Upper lobe of left lung (tissue), 6 donors: ENCODE measurements around the gene CACYBP. TPM values are rescaled to one million over a fixed set of nuclear protein-coding genes. Genes with fewer than 3 reads are reported as not detected.
A peak's percentile ranks its signal among the peaks of the same experiment; 100 is the strongest.
"Not testable (repeated sequence)": the region's sequence is repeated elsewhere in the genome, so short reads cannot be mapped to it uniquely, and the experiment has no call there.

Source experiments
- ATAC-seq, 2 donors: fragments of 200-7000 bp; cut with Tn5 transposase; one replicate each; pipeline ENCODE4 v1.9.1; 2022; ENCODE audit warnings: mild to moderate bottlenecking in 2 of 2, moderate library complexity in 2 of 2; ENCODE audit not compliant: low FRiP score in 2 of 2
- DNase-seq, 2 donors: peaks; one replicate each; pipeline ENCODE4 v3.0.0-alpha.2; 2019 to 2020
- H3K27ac ChIP-seq, 4 donors: fragments of 200-600 bp; sonication (generic); one replicate each; pipeline ENCODE4 v1.5.1; 2016 to 2019
- H3K27me3 ChIP-seq, 4 donors: fragments of 200-600 bp; sonication (generic); one replicate each; pipeline ENCODE4 v1.5.1; 2017 to 2019
- H3K36me3 ChIP-seq, 4 donors: fragments of 200-600 bp; sonication (generic); one replicate each; pipeline ENCODE4 v1.5.1; 2016 to 2019
- H3K4me1 ChIP-seq, 4 donors: fragments of 200-600 bp; sonication (generic); one replicate each; pipeline ENCODE4 v1.5.1; 2018 to 2019
- H3K4me3 ChIP-seq, 4 donors: fragments of 200-600 bp; sonication (generic); one replicate each; pipeline ENCODE4 v1.5.1; 2017 to 2019; ENCODE audit warnings: mild to moderate bottlenecking in 2 of 4, moderate library complexity in 1 of 4
- H3K9me3 ChIP-seq, 4 donors: fragments of 200-600 bp; sonication (generic); one replicate each; pipeline ENCODE4 v1.5.1; 2018 to 2019
- EP300 ChIP-seq, 4 donors: sonication (generic); formaldehyde crosslinking; IDR thresholded peaks; one replicate each; pipeline ENCODE4 v1.5.1; 2017; ENCODE audit warnings: antibody characterized with exemption in 4 of 4, control low read depth in 2 of 4
- POLR2A ChIP-seq, 4 donors: fragments of 450-650 bp; IDR thresholded peaks; one replicate each; pipeline ENCODE4 v1.5.1; 2016 to 2017; ENCODE audit warnings: antibody characterized with exemption in 4 of 4, mild to moderate bottlenecking in 2 of 4
- POLR2AphosphoS5 ChIP-seq, 2 donors: sonication (generic); formaldehyde crosslinking; IDR thresholded peaks; one replicate each; pipeline ENCODE4 v1.5.1; 2017; ENCODE audit warnings: antibody characterized with exemption in 2 of 2
- WGBS, 2 donors: methylation state at CpG; one replicate each; pipeline ENCODE4 v1.1.5; 2017 to 2018; 5-methylcytosine and 5-hydroxymethylcytosine counted together
- total RNA-seq, 6 donors: library from RNA; depleted of rRNA in 4 of 6; stranded (reverse); fragments of >200 nt in 4 of 6; gene quantifications; one replicate each; pipeline versions ENCODE4 v1.1.0 to v1.2.1, GENCODE V29; 2016 to 2021
- TF ChIP-seq, protein P1 (sequence below), 6 experiments: fragments of 450-650 bp in 4 of 6; fragments of 200-600 bp in 2 of 6; sonication (generic) in 2 of 6; IDR thresholded peaks; one replicate each; pipeline ENCODE4 v1.5.1; 2016 to 2019; ENCODE audit warnings: antibody characterized with exemption in 6 of 6
- donor health status: DM: no; HTN: no; CAD: no; lungs with moderate emphysema.
- donor health status: DM: no; HTN: yes; CAD: no; lungs with severe emphysema.

The CACYBP gene
- total RNA-seq, 6 donors from 2014 or later = 25.1 to 84.7 (median 50.1) TPM

DNA sequence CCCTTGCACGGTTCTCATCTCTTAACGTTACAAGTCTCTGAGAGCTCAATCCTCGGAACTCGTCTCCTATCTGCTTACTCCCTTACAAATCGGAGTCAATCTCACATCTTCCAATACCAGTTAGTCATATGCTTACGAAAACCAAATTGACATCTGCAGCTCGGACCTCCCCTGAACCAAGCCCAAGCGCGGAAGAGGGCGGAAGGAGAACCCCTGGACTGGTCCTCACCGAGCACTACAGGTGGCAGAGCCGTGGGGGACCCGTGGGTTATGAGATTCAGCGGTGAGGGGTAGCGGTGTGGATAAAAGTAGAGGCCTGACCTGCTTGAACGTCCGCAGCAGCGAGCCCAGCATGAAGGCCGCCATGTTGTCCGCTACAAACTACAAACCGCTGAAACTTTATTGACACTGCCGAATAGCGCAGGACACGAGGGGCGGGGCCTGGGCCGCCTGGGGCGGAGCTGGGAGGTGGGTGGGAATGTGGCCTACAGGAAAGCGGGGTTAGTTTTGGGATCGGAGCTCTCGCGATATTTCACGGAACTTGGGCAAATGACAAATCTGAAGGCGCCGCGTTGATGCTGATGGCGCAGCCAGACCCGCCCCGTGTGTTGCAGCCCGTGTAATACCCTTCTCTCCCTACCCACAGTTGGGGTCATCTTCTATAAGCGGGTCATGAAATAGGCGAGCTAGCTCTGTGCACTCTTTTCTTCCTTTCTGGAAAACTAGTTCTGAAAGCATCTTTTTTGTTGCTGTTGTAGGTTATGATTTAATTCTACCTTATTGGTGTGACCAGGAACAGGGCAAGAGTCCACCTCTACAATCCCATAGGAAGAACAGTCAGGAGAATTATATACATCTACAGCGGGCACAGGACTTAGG, 23.5 kb downstream of the CACYBP start, which contains the start of gene MRPS14:
Gene MRPS14, minus strand, starts transcription at position 383 of the 879 bp plus-strand sequence. Its CDS starts 17 bp downstream, at position 366.
- Histone ChIP-seq H3K27ac (peak within 1 kb of the TSS; percentile 85 to 87 (median 86)), H3K36me3 (peaks cover 0 to 14% (median 1%) of the 10 kb centered on the region in 4 donors), H3K27me3 (no peaks in the 10 kb centered on the region), H3K9me3 (no peaks in the 10 kb centered on the region), H3K4me1 (peaks cover 4 to 15% (median 10%) of the 10 kb centered on the region in 4 donors), H3K4me3 (peak within 1 kb of the TSS; percentile 70 to 93 (median 79))
- 4% methylated on average over 35 to 42 of the region's 42 CpGs for WGBS, 2 donors
- ATAC-seq (peak; percentile 100), DNase-seq (peak; percentile 97 to 100)
- TF ChIP-seq, protein P1, sequence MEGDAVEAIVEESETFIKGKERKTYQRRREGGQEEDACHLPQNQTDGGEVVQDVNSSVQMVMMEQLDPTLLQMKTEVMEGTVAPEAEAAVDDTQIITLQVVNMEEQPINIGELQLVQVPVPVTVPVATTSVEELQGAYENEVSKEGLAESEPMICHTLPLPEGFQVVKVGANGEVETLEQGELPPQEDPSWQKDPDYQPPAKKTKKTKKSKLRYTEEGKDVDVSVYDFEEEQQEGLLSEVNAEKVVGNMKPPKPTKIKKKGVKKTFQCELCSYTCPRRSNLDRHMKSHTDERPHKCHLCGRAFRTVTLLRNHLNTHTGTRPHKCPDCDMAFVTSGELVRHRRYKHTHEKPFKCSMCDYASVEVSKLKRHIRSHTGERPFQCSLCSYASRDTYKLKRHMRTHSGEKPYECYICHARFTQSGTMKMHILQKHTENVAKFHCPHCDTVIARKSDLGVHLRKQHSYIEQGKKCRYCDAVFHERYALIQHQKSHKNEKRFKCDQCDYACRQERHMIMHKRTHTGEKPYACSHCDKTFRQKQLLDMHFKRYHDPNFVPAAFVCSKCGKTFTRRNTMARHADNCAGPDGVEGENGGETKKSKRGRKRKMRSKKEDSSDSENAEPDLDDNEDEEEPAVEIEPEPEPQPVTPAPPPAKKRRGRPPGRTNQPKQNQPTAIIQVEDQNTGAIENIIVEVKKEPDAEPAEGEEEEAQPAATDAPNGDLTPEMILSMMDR (IDR thresholded peaks at IDR 0.05) = no peak
- no peak for TF ChIP-seq EP300 (IDR thresholded peaks at IDR 0.05)
- TF ChIP-seq POLR2A (IDR thresholded peaks at IDR 0.05) = peak in 2 of 4 donors; percentile 76 to 78
- peak; percentile 77 to 88 for TF ChIP-seq POLR2AphosphoS5 (IDR thresholded peaks at IDR 0.05)

DNA sequence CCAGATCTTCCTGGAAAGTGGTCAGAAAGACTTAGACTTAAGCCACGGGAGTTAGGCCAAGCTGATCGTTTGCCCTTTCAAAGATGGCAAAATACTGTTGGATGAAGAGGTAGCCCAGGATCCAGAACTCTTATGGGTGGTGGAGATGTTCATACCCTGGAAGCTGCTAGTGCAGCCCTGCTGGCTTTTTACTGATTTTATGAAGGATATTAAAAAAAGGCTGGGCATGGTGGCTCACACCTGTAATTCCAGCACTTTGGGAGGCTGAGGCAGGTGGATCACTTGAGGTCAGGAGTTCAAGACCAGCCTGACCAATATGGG, 24.1 kb downstream of the CACYBP start:
- H3K27me3 ChIP-seq, ATAC-seq, DNase-seq, H3K9me3 ChIP-seq, H3K36me3 ChIP-seq: not testable (repeated sequence)
- Histone ChIP-seq H3K27ac (peak overlapping the region; percentile 85 to 87 (median 86)), H3K4me1 (peaks cover 4 to 15% (median 10%) of the 10 kb centered on the region in 4 donors), H3K4me3 (peak overlapping the region; percentile 30 to 93 (median 73))
- 88 to 96% methylated on average over 2 of the region's 2 CpGs for WGBS, 2 donors

DNA sequence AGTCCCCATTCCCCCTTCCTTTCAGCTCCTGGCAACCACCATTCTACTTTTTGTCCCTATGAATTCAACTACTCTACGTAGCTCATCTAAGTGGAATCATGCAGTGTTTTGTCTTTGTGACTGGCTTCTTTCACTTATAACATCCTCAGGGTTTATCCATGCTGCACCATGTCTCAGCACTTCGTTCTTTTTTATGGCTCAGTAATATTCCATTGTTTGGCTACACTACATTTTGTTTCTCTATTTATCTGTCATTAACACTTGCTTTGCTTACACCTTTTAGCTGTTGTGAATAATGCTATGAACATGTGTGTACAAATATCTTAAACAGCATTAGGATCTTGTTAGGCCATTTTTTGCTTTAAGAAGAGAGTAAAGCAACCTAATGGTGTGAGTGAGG, 25.0 kb downstream of the CACYBP start:
- H3K9me3 ChIP-seq = no peaks in the 10 kb centered on the region
- DNase-seq (no peak), ATAC-seq (no peak)
- TF ChIP-seq EP300 (IDR thresholded peaks at IDR 0.05) (no peak), POLR2AphosphoS5 (IDR thresholded peaks at IDR 0.05) (no peak), POLR2A (IDR thresholded peaks at IDR 0.05) (no peak)
- TF ChIP-seq, protein P1 (IDR thresholded peaks at IDR 0.05) = no peak
- WGBS, 2 donors = 95 to 100% methylated on average over 2 of the region's 2 CpGs
- H3K27ac ChIP-seq = no peak overlapping the region
- no peaks in the 10 kb centered on the region for H3K27me3 ChIP-seq
- no peak overlapping the region for H3K4me3 ChIP-seq
- H3K36me3 ChIP-seq = peaks cover 0 to 7% (median 0%) of the 10 kb centered on the region in 4 donors
- peaks cover 4 to 19% (median 10%) of the 10 kb centered on the region in 4 donors for H3K4me1 ChIP-seq

DNA sequence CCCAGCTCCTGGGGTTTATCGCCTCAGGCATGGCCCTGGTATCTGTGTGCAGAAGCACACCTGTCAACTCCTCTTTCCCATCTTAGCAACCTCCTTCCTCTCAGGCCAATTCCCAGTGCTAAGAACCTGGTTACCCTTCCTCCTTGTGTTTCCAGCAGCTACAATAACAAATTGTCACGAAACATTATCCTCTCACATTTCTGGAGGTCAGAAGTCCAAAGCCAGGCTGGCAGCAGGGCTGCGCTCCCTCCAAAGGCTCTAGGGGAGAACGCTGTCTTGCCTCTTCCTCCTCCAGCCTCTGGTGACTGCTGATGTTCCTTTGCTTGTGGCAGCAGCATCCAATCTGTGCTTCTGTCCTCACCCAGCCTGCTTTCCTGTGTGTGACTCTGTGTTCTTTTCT, 34.2 kb downstream of the CACYBP start:
- H3K36me3 ChIP-seq = no peaks in the 10 kb centered on the region
- DNase-seq (no peak), ATAC-seq (no peak)
- no peaks in the 10 kb centered on the region for H3K27me3 ChIP-seq
- H3K4me1 ChIP-seq = peaks cover 0 to 5% (median 0%) of the 10 kb centered on the region in 4 donors
- H3K9me3 ChIP-seq = no peaks in the 10 kb centered on the region
- no peak overlapping the region for H3K4me3 ChIP-seq
- no peak overlapping the region for H3K27ac ChIP-seq
- 94% methylated on average over 4 of the region's 4 CpGs for WGBS, 2 donors
- TF ChIP-seq POLR2AphosphoS5 (IDR thresholded peaks at IDR 0.05) (no peak), EP300 (IDR thresholded peaks at IDR 0.05) (no peak), POLR2A (IDR thresholded peaks at IDR 0.05) (no peak)
- TF ChIP-seq, protein P1 (IDR thresholded peaks at IDR 0.05) = no peak

DNA sequence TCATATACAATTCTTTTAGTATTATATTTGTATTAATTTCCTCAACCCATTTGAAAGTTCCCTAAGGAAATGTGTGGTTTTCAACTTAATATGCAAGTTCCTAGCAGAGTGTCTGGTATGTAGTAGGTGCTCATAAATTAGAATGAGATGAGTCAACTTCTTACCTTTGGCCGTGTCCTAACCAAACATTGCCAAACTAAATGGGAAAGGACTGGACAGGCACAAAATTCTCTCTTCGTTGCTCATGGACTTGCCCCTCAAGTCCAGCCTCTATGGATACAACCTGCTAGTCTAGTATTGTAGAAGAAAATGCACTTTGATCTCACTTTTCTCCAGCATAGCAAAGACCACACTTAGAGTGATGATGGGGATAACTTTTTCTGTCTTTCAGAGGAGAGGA, 35.0 kb downstream of the CACYBP start:
- TF ChIP-seq EP300 (IDR thresholded peaks at IDR 0.05) (no peak), POLR2A (IDR thresholded peaks at IDR 0.05) (no peak), POLR2AphosphoS5 (IDR thresholded peaks at IDR 0.05) (no peak)
- TF ChIP-seq, protein P1 (IDR thresholded peaks at IDR 0.05) = no peak
- Histone ChIP-seq H3K4me1 (no peaks in the 10 kb centered on the region), H3K27me3 (no peaks in the 10 kb centered on the region), H3K4me3 (no peak overlapping the region), H3K27ac (no peak overlapping the region), H3K9me3 (no peaks in the 10 kb centered on the region), H3K36me3 (no peaks in the 10 kb centered on the region)
- WGBS, 2 donors = 53 to 77% methylated on average over 2 of the region's 2 CpGs
- DNase-seq (no peak), ATAC-seq (no peak)
